HEK293 (cell line): ENCODE measurements around the gene PRKCA.

Source experiments
- CTCF ChIA-PET: fragments of 350-600 bp; formaldehyde crosslinking; extraction: SDS; loops from one replicate; lab custom pipeline; 2021; ENCODE audit warnings: antibody characterized with exemption; lab: Yijun Ruan, JAX
- POLR2A ChIA-PET: fragments of 300-600 bp; formaldehyde crosslinking; extraction: SDS; loops from one replicate; lab custom pipeline; 2020; ENCODE audit warnings: antibody characterized with exemption, inconsistent platforms; lab: Yijun Ruan, JAX
- H3K27ac ChIP-seq: fragments of 200-500 bp; sonication (Bioruptor generic); 2 replicates; pipeline ENCODE4 v1.5.1; 2014; ENCODE audit warnings: low read depth, low read length, control low read depth, inconsistent platforms; ENCODE audit errors: extremely low read depth
- H3K36me3 ChIP-seq, 2 experiments: fragments of 200-500 bp in 1 of 2; sonication (Bioruptor generic) in 1 of 2; 1 replicate in 1 of 2; 2 replicates in 1 of 2; pipeline ENCODE4 v1.5.1; 2014 to 2017; ENCODE audit warnings: inconsistent platforms in 2 of 2, low read length in 2 of 2; ENCODE audit not compliant: control insufficient read depth in 2 of 2, insufficient read depth in 1 of 2
- H3K4me1 ChIP-seq: fragments of 200-500 bp; sonication (Bioruptor generic); 2 replicates; pipeline ENCODE4 v1.5.1; 2014; ENCODE audit warnings: mild to moderate bottlenecking, low read length, inconsistent platforms; ENCODE audit not compliant: control insufficient read depth, insufficient read depth
- H3K4me3 ChIP-seq: 2 replicates; pipeline ENCODE4 v1.5.1; 2011; ENCODE audit warnings: low read depth, mild to moderate bottlenecking, control low read depth, low read length, moderate library complexity
- H3K9me3 ChIP-seq: fragments of 200-500 bp; sonication (Bioruptor generic); 2 replicates; pipeline ENCODE4 v1.5.1; 2014; ENCODE audit warnings: low read depth, low read length, inconsistent platforms; ENCODE audit not compliant: control insufficient read depth, insufficient read depth
- HOXC10 ChIP-seq: sonication (generic); formaldehyde crosslinking; IDR thresholded peaks from 2 replicates; pipeline ENCODE4 v1.8.1; 2023; ENCODE audit warnings: mild to moderate bottlenecking, missing genetic modification reagents
- HOXD13 ChIP-seq: sonication (generic); formaldehyde crosslinking; IDR thresholded peaks from 2 replicates; pipeline ENCODE4 v1.8.0; 2022; ENCODE audit warnings: missing genetic modification reagents, borderline replicate concordance
- KLF10 ChIP-seq: fragments of 450-650 bp; IDR thresholded peaks from 2 replicates; pipeline ENCODE4 v1.5.1; 2018; ENCODE audit warnings: missing biosample characterization, mild to moderate bottlenecking, missing genetic modification characterization
- KLF8 ChIP-seq: fragments of 450-650 bp; formaldehyde crosslinking; IDR thresholded peaks from 2 replicates; pipeline ENCODE4 v1.5.1; 2016; ENCODE audit warnings: missing biosample characterization, missing genetic modification characterization
- REST ChIP-seq: fragments of 450-650 bp; formaldehyde crosslinking; IDR thresholded peaks from 2 replicates; pipeline ENCODE4 v1.5.1; 2016; ENCODE audit warnings: missing biosample characterization, missing genetic modification characterization
- SCRT1 ChIP-seq: fragments of 450-650 bp; formaldehyde crosslinking; IDR thresholded peaks from 2 replicates; pipeline ENCODE4 v1.5.1; 2016; ENCODE audit warnings: missing biosample characterization, missing genetic modification characterization, borderline replicate concordance
- SETDB1 ChIP-seq: IDR thresholded peaks from one replicate; pipeline ENCODE4 v1.6.1; 2017; ENCODE audit warnings: mild to moderate bottlenecking, low read length, moderate library complexity, mixed read lengths; ENCODE audit not compliant: insufficient read length
- SP3 ChIP-seq: fragments of 450-650 bp; formaldehyde crosslinking; IDR thresholded peaks from 2 replicates; pipeline ENCODE4 v1.5.1; 2016; ENCODE audit warnings: missing biosample characterization, missing genetic modification characterization
- YY2 ChIP-seq: fragments of 450-650 bp; formaldehyde crosslinking; IDR thresholded peaks from 2 replicates; pipeline ENCODE4 v1.5.1; 2016; ENCODE audit warnings: missing biosample characterization, missing genetic modification characterization
- ZBTB11 ChIP-seq: fragments of 450-650 bp; formaldehyde crosslinking; conservative IDR thresholded peaks from 2 replicates; pipeline ENCODE4 v1.5.1; 2016; ENCODE audit warnings: low read depth, missing biosample characterization, missing genetic modification characterization
- ZEB2 ChIP-seq: fragments of 450-650 bp; formaldehyde crosslinking; IDR thresholded peaks from 2 replicates; pipeline ENCODE4 v1.5.1; 2016; ENCODE audit warnings: missing biosample characterization, missing genetic modification characterization
- ZNF184 ChIP-seq: fragments of 450-650 bp; IDR thresholded peaks from 2 replicates; pipeline ENCODE4 v1.5.1; 2018; ENCODE audit warnings: missing biosample characterization, mild to moderate bottlenecking, missing genetic modification characterization
- ZNF19 ChIP-seq: fragments of 450-650 bp; formaldehyde crosslinking; IDR thresholded peaks from 2 replicates; pipeline ENCODE4; 2016; ENCODE audit warnings: missing biosample characterization, missing genetic modification characterization, low read depth
- ZNF214 ChIP-seq: fragments of 450-650 bp; formaldehyde crosslinking; IDR thresholded peaks from 2 replicates; pipeline ENCODE4 v1.5.1; 2017; ENCODE audit warnings: missing biosample characterization, mild to moderate bottlenecking, missing genetic modification characterization, borderline replicate concordance
- ZNF292 ChIP-seq: fragments of 450-650 bp; formaldehyde crosslinking; IDR thresholded peaks from 2 replicates; pipeline ENCODE4 v1.5.1; 2016; ENCODE audit warnings: low read depth, missing biosample characterization, missing genetic modification characterization, borderline replicate concordance
- ZNF560 ChIP-seq: fragments of 450-650 bp; formaldehyde crosslinking; IDR thresholded peaks from 2 replicates; pipeline ENCODE4 v1.5.1; 2017; ENCODE audit warnings: missing biosample characterization, missing genetic modification characterization, borderline replicate concordance
- ZNF561 ChIP-seq: fragments of 450-650 bp; IDR thresholded peaks from 2 replicates; pipeline ENCODE4 v1.5.1; 2018; ENCODE audit warnings: missing biosample characterization, missing genetic modification characterization, borderline replicate concordance
- ZNF768 ChIP-seq: fragments of 450-650 bp; formaldehyde crosslinking; IDR thresholded peaks from 2 replicates; pipeline ENCODE4 v1.5.1; 2018; ENCODE audit warnings: missing biosample characterization, mild to moderate bottlenecking, missing genetic modification characterization
- ZSCAN23 ChIP-seq: fragments of 450-650 bp; formaldehyde crosslinking; IDR thresholded peaks from 2 replicates; pipeline ENCODE4 v1.5.1; 2016; ENCODE audit warnings: missing biosample characterization, missing genetic modification characterization

The PRKCA gene

GRCh38 chr17:66381701-66382362 is 79.4 kb downstream of the PRKCA start:
- CTCF ChIA-PET: interaction anchor here (0.7 to 0.8 kb wide), 2 partner anchors 103 to 189 kb away, joined by 3 read pairs; no protein-coding TSS in a partner anchor

GRCh38 chr17:66383333-66383732 is 80.9 kb downstream of the PRKCA start:
- H3K36me3 ChIP-seq: no peaks in the 10 kb centered on the region
- POLR2A ChIA-PET: no interaction called here
- H3K9me3 ChIP-seq: no peaks in the 10 kb centered on the region

More at GRCh38 chr17:66381701-66382362, 79.4 kb downstream of the PRKCA start:
- no peak overlapping the region for H3K4me3 ChIP-seq
- no peaks in the 10 kb centered on the region for H3K9me3 ChIP-seq
- no peak overlapping the region for H3K27ac ChIP-seq
- H3K36me3 ChIP-seq: no peaks in the 10 kb centered on the region
- TF ChIP-seq ZBTB11 (tag by site-specific recombination) (no peak), SP3 (tag by site-specific recombination) (no peak), ZNF214 (tag by site-specific recombination) (no peak), YY2 (tag by site-specific recombination) (no peak), KLF10 (tag by site-specific recombination) (no peak), ZNF561 (tag by site-specific recombination) (no peak)
- POLR2A ChIA-PET: interaction anchor here (0.7 kb wide), 1 partner anchor 983 kb away, joined by 3 read pairs; no protein-coding TSS in a partner anchor
- H3K4me1 ChIP-seq: no peaks in the 10 kb centered on the region

More at GRCh38 chr17:66383333-66383732, 80.9 kb downstream of the PRKCA start:
- no peaks in the 10 kb centered on the region for H3K4me1 ChIP-seq
- H3K4me3 ChIP-seq: no peak overlapping the region
- H3K27ac ChIP-seq: no peak overlapping the region
- CTCF ChIA-PET: no interaction called here
- TF ChIP-seq ZEB2 (tag by site-specific recombination) (no peak), HOXD13 (CRISPR knock-in tag) (no peak), SCRT1 (tag by site-specific recombination) (no peak), ZSCAN23 (tag by site-specific recombination) (no peak), HOXC10 (CRISPR knock-in tag) (no peak), ZNF19 (no peak), KLF8 (tag by site-specific recombination) (no peak), ZNF184 (tag by site-specific recombination) (no peak), ZBTB11 (tag by site-specific recombination) (no peak), ZNF560 (tag by site-specific recombination) (no peak), ZNF768 (no peak), REST (no peak), ZNF292 (no peak), SETDB1 (no peak)
